GM18868 (cell line): ENCODE results near the gene TJAP1.

Experiments
- ATAC-seq: cut with Tn5 transposase; IDR thresholded peaks from one replicate; pipeline ENCODE4 v1.9.1; 2021; ENCODE audit warnings: mild to moderate bottlenecking, moderate library complexity; ENCODE audit not compliant: unreplicated experiment

Gene TJAP1

GRCh38 chr6:43503443-43503842, 26.1 kb downstream of the TJAP1 start:
- ATAC-seq = no peak

- ATAC-seq = no peak
Measured at GRCh38 chr6:43504756-43505593, 27.6 kb downstream of the TJAP1 start.

- ATAC-seq = no peak
Measured at GRCh38 chr6:43505718-43506117, 28.3 kb downstream of the TJAP1 start.

- no peak for ATAC-seq
Measured at GRCh38 chr6:43506171-43506570, 28.8 kb downstream of the TJAP1 start.

- ATAC-seq = peak; percentile 58
Measured at GRCh38 chr6:43506667-43507471, 29.5 kb downstream of the TJAP1 start.

- no peak for ATAC-seq
Measured at GRCh38 chr6:43508481-43509141, 31.2 kb downstream of the TJAP1 start.

GRCh38 chr6:43509142-43509983, 32.0 kb downstream of the TJAP1 start:
- no peak for ATAC-seq

- peak; percentile 64 for ATAC-seq
Measured at GRCh38 chr6:43509984-43510826, 32.8 kb downstream of the TJAP1 start, which contains the start of gene LRRC73. Gene LRRC73 (minus strand): TSS chr6:43510346. CDS start chr6:43509785, 561 bp downstream.

GRCh38 chr6:43510827-43511163, 33.4 kb downstream of the TJAP1 start:
- ATAC-seq = no peak

GRCh38 chr6:43511824-43512415, 34.5 kb downstream of the TJAP1 start:
- no peak for ATAC-seq

GRCh38 chr6:43515808-43516207, 38.4 kb downstream of the TJAP1 start:
- ATAC-seq = no peak

- ATAC-seq = no peak
Measured at GRCh38 chr6:43516367-43516696, 39.0 kb downstream of the TJAP1 start.

GRCh38 chr6:43516697-43517504, 39.5 kb downstream of the TJAP1 start, which contains the start of the genes POLR1C and YIPF3:
Gene POLR1C (plus strand): TSS chr6:43517089. CDS start chr6:43517110, 21 bp downstream.
Gene YIPF3 (minus strand): TSS chr6:43516926. CDS start chr6:43516807, 119 bp downstream.
- peak; percentile 89 for ATAC-seq

- no peak for ATAC-seq
Measured at GRCh38 chr6:43517505-43518357, 40.4 kb downstream of the TJAP1 start.

GRCh38 chr6:43520097-43520496, 42.7 kb downstream of the TJAP1 start:
- no peak for ATAC-seq

GRCh38 chr6:43521836-43522235, 44.5 kb downstream of the TJAP1 start:
- no peak for ATAC-seq

GRCh38 chr6:43522547-43523261, 45.3 kb downstream of the TJAP1 start:
- no peak for ATAC-seq
